Trophoblast cell (in vitro differentiated cells and primary cell): Measurements from ENCODE around the gene ZBTB7C.

Source experiments
- DNase-seq, 2 donors: peaks; one replicate each; pipeline ENCODE4 v3.0.0-alpha.2; 2016
- H2AFZ ChIP-seq: 2 replicates; pipeline ENCODE4 v1.6.1; 2013; ENCODE audit warnings: low read length, moderate library complexity, mild to moderate bottlenecking; ENCODE audit not compliant: insufficient read depth, poor library complexity
- H2AK5ac ChIP-seq: 2 replicates; pipeline ENCODE4 v1.6.1; 2013; ENCODE audit warnings: mild to moderate bottlenecking, low read length
- H2BK120ac ChIP-seq: 2 replicates; pipeline ENCODE4 v1.6.1; 2013; ENCODE audit warnings: low read length, mild to moderate bottlenecking, moderate library complexity; ENCODE audit not compliant: insufficient read depth, poor library complexity
- H2BK12ac ChIP-seq: 2 replicates; pipeline ENCODE4 v1.6.1; 2013; ENCODE audit warnings: mild to moderate bottlenecking, low read length, moderate library complexity
- H2BK5ac ChIP-seq: 2 replicates; pipeline ENCODE4 v1.6.1; 2013; ENCODE audit warnings: low read length, low read depth, moderate library complexity, mild to moderate bottlenecking; ENCODE audit not compliant: poor library complexity
- H3K14ac ChIP-seq: 2 replicates; pipeline ENCODE4 v1.6.1; 2013; ENCODE audit warnings: mild to moderate bottlenecking, low read length
- H3K18ac ChIP-seq: 2 replicates; pipeline ENCODE4 v1.6.1; 2013; ENCODE audit warnings: mild to moderate bottlenecking, low read length
- H3K23ac ChIP-seq: 2 replicates; pipeline ENCODE4 v1.6.1; 2013; ENCODE audit warnings: low read length
- H3K27ac ChIP-seq: 2 replicates; pipeline ENCODE4 v1.5.1; 2013; ENCODE audit warnings: low read depth, mild to moderate bottlenecking, inconsistent platforms, low read length, moderate library complexity
- H3K27me3 ChIP-seq: 2 replicates; pipeline ENCODE4 v1.6.1; 2013; ENCODE audit warnings: inconsistent platforms, mild to moderate bottlenecking, low read length, moderate library complexity; ENCODE audit not compliant: insufficient read depth
- H3K36me3 ChIP-seq, 2 experiments: 1 replicate in 1 of 2; 2 replicates in 1 of 2; pipeline ENCODE4 v1.6.1; 2013; ENCODE audit warnings: low read length in 2 of 2, mild to moderate bottlenecking in 2 of 2, moderate library complexity in 1 of 2; ENCODE audit not compliant: insufficient read depth in 2 of 2, control insufficient read depth in 1 of 2
- H3K4ac ChIP-seq: 2 replicates; pipeline ENCODE4 v1.6.1; 2013; ENCODE audit warnings: low read depth, mild to moderate bottlenecking, low read length, moderate library complexity
- H3K4me1 ChIP-seq, 2 experiments: 1 replicate in 1 of 2; 2 replicates in 1 of 2; pipeline ENCODE4 v1.6.1; 2013; ENCODE audit warnings: low read length in 2 of 2, mild to moderate bottlenecking in 2 of 2, moderate library complexity in 1 of 2; ENCODE audit not compliant: insufficient read depth in 2 of 2, control insufficient read depth in 1 of 2
- H3K4me2 ChIP-seq: 2 replicates; pipeline ENCODE4 v1.6.1; 2013; ENCODE audit warnings: inconsistent platforms, mild to moderate bottlenecking, low read length, moderate library complexity
- H3K4me3 ChIP-seq: 2 replicates; pipeline ENCODE4 v1.5.1; 2013; ENCODE audit warnings: mild to moderate bottlenecking, low read depth, low read length, inconsistent platforms
- H3K79me1 ChIP-seq: one replicate; pipeline ENCODE4 v1.6.1; 2013; ENCODE audit warnings: low read length
- H3K79me2 ChIP-seq: 2 replicates; pipeline ENCODE4 v1.6.1; 2013; ENCODE audit warnings: low read length, mild to moderate bottlenecking; ENCODE audit not compliant: control insufficient read depth, insufficient read depth, poor library complexity
- H3K9ac ChIP-seq: 2 replicates; pipeline ENCODE4 v1.6.1; 2013; ENCODE audit warnings: mild to moderate bottlenecking, low read length
- H3K9me3 ChIP-seq: 2 replicates; pipeline ENCODE4 v1.6.1; 2013; ENCODE audit warnings: low read depth, mild to moderate bottlenecking, control low read depth, inconsistent platforms, low read length; ENCODE audit not compliant: insufficient read depth
- H4K12ac ChIP-seq: 2 replicates; pipeline ENCODE4 v1.6.1; 2013; ENCODE audit warnings: low read depth, mild to moderate bottlenecking, low read length, moderate library complexity
- H4K8ac ChIP-seq: 2 replicates; pipeline ENCODE4 v1.6.1; 2013; ENCODE audit warnings: low read depth, mild to moderate bottlenecking, low read length, moderate library complexity
- H4K91ac ChIP-seq: one replicate; pipeline ENCODE4 v1.6.1; 2013; ENCODE audit warnings: low read depth, mild to moderate bottlenecking, low read length, moderate library complexity
- WGBS: extraction: QIAGEN DNeasy Blood & Tissue Kit; methylation state at CpG from one replicate; pipeline ENCODE4 v1.1.7; 2013; ENCODE audit warnings: missing lambda C conversion rate; ENCODE audit not compliant: insufficient read length, insufficient coverage; ENCODE audit errors: extremely low coverage; 5-methylcytosine and 5-hydroxymethylcytosine counted together

Gene ZBTB7C

GRCh38 chr18:48077291-48077690 lies 331.9 kb downstream of the ZBTB7C start:
- no peak overlapping the region for H2AFZ ChIP-seq
- H3K23ac ChIP-seq, result no peak overlapping the region
- no peak overlapping the region for H2BK12ac ChIP-seq
- H3K4me3 ChIP-seq, result no peak overlapping the region
- no peak overlapping the region for H4K8ac ChIP-seq
- no peaks in the 10 kb centered on the region for H3K9me3 ChIP-seq
- H3K27ac ChIP-seq, result no peak overlapping the region
- WGBS, result no CpG with 5 or more reads among the region's 8 CpGs
- no peak overlapping the region for H3K14ac ChIP-seq
- no peak overlapping the region for H3K9ac ChIP-seq
- H4K91ac ChIP-seq, result no peak overlapping the region
- H3K36me3 ChIP-seq, result no peaks in the 10 kb centered on the region
- H3K79me1 ChIP-seq, result no peaks in the 10 kb centered on the region
- H3K27me3 ChIP-seq, result no peaks in the 10 kb centered on the region
- no peak overlapping the region for H3K18ac ChIP-seq
- H2BK5ac ChIP-seq, result no peak overlapping the region
- DNase-seq, result no peak
- H3K4ac ChIP-seq, result no peak overlapping the region
- H3K4me2 ChIP-seq, result no peak overlapping the region
- H3K4me1 ChIP-seq, result peaks cover 3 to 4% of the 10 kb centered on the region in 2 experiments
- H4K12ac ChIP-seq, result no peak overlapping the region
- H2BK120ac ChIP-seq, result no peak overlapping the region
- no peaks in the 10 kb centered on the region for H3K79me2 ChIP-seq
- H2AK5ac ChIP-seq, result no peak overlapping the region

- H3K36me3 ChIP-seq, result no peaks in the 10 kb centered on the region
- no peak overlapping the region for H3K14ac ChIP-seq
- H2AK5ac ChIP-seq, result no peak overlapping the region
- H3K27me3 ChIP-seq, result no peaks in the 10 kb centered on the region
- peaks cover 3 to 4% of the 10 kb centered on the region in 2 experiments for H3K4me1 ChIP-seq
- H4K91ac ChIP-seq, result no peak overlapping the region
- no CpG with 5 or more reads among the region's 2 CpGs for WGBS
- H3K9me3 ChIP-seq, result no peaks in the 10 kb centered on the region
- no peak overlapping the region for H4K12ac ChIP-seq
- no peak overlapping the region for H2BK120ac ChIP-seq
- H2AFZ ChIP-seq, result no peak overlapping the region
- no peak overlapping the region for H3K9ac ChIP-seq
- no peak overlapping the region for H3K18ac ChIP-seq
- H4K8ac ChIP-seq, result no peak overlapping the region
- no peaks in the 10 kb centered on the region for H3K79me2 ChIP-seq
- H3K23ac ChIP-seq, result no peak overlapping the region
- DNase-seq, result no peak
- no peak overlapping the region for H3K4me3 ChIP-seq
- H3K27ac ChIP-seq, result no peak overlapping the region
- no peaks in the 10 kb centered on the region for H3K79me1 ChIP-seq
- H3K4ac ChIP-seq, result no peak overlapping the region
- no peak overlapping the region for H2BK5ac ChIP-seq
- H3K4me2 ChIP-seq, result no peak overlapping the region
- H2BK12ac ChIP-seq, result no peak overlapping the region
Observed at GRCh38 chr18:48076461-48076860, 332.7 kb downstream of the ZBTB7C start.

- Histone ChIP-seq H3K27me3 (no peaks in the 10 kb centered on the region), H3K4me3 (no peak overlapping the region), H2BK120ac (no peak overlapping the region), H4K8ac (no peak overlapping the region), H4K12ac (no peak overlapping the region), H3K27ac (no peak overlapping the region), H3K14ac (no peak overlapping the region), H3K23ac (no peak overlapping the region), H3K79me1 (no peaks in the 10 kb centered on the region), H3K36me3 (no peaks in the 10 kb centered on the region), H2AK5ac (no peak overlapping the region), H2BK5ac (no peak overlapping the region), H2AFZ (no peak overlapping the region), H3K4me1 (peaks cover 3 to 4% of the 10 kb centered on the region in 2 experiments), H3K79me2 (no peaks in the 10 kb centered on the region), H3K4ac (no peak overlapping the region), H2BK12ac (no peak overlapping the region), H3K9me3 (no peaks in the 10 kb centered on the region), H3K4me2 (no peak overlapping the region), H3K9ac (no peak overlapping the region), H4K91ac (no peak overlapping the region), H3K18ac (no peak overlapping the region)
- no CpG with 5 or more reads among the region's 10 CpGs for WGBS
- no peak for DNase-seq
Observed at GRCh38 chr18:48075707-48076093, 333.5 kb downstream of the ZBTB7C start.

GRCh38 chr18:48074929-48075706 lies 334.1 kb downstream of the ZBTB7C start:
- no peaks in the 10 kb centered on the region for H3K36me3 ChIP-seq
- no peak overlapping the region for H3K9ac ChIP-seq
- H2BK5ac ChIP-seq, result no peak overlapping the region
- WGBS, result no CpG with 5 or more reads among the region's 7 CpGs
- H3K9me3 ChIP-seq, result no peaks in the 10 kb centered on the region
- no peak overlapping the region for H4K12ac ChIP-seq
- no peaks in the 10 kb centered on the region for H3K79me1 ChIP-seq
- no peaks in the 10 kb centered on the region for H3K79me2 ChIP-seq
- no peak overlapping the region for H3K18ac ChIP-seq
- H2BK12ac ChIP-seq, result no peak overlapping the region
- H3K4ac ChIP-seq, result no peak overlapping the region
- H3K4me2 ChIP-seq, result no peak overlapping the region
- H2AFZ ChIP-seq, result no peak overlapping the region
- peaks cover 3 to 4% of the 10 kb centered on the region in 2 experiments for H3K4me1 ChIP-seq
- no peak overlapping the region for H3K4me3 ChIP-seq
- H2BK120ac ChIP-seq, result no peak overlapping the region
- DNase-seq, result no peak
- H3K23ac ChIP-seq, result no peak overlapping the region
- no peak overlapping the region for H2AK5ac ChIP-seq
- H3K27ac ChIP-seq, result no peak overlapping the region
- H4K8ac ChIP-seq, result no peak overlapping the region
- no peaks in the 10 kb centered on the region for H3K27me3 ChIP-seq
- H4K91ac ChIP-seq, result no peak overlapping the region
- H3K14ac ChIP-seq, result no peak overlapping the region
